PFSK-1 (cell line): ENCODE data around the gene TRPM3.

ENCODE experiments used
- FOXP2 ChIP-seq: optimal IDR thresholded peaks from 2 replicates; pipeline ENCODE3; 2011; ENCODE audit warnings: borderline replicate concordance, control low read depth, inconsistent platforms; ENCODE audit not compliant: insufficient read depth; ENCODE audit errors: extremely low read length, extremely low read depth
- POLR2AphosphoS5 ChIP-seq: IDR thresholded peaks from 2 replicates; pipeline ENCODE4 v1.6.1; 2012; ENCODE audit warnings: low read depth, mild to moderate bottlenecking, control low read depth, low read length, moderate library complexity
- REST ChIP-seq, 2 experiments: IDR thresholded peaks; 2 replicates each; pipeline versions ENCODE4 v1.6.1 to v1.8.0; 2011 to 2012; ENCODE audit warnings: low read depth in 2 of 2, low read length in 2 of 2, control low read depth in 1 of 2, inconsistent platforms in 1 of 2, mild to moderate bottlenecking in 1 of 2, moderate library complexity in 1 of 2; ENCODE audit not compliant: insufficient read depth in 1 of 2
- SIN3A ChIP-seq: IDR thresholded peaks from 2 replicates; pipeline ENCODE4 v1.6.1; 2012; ENCODE audit warnings: mild to moderate bottlenecking, low read length, moderate library complexity, borderline replicate concordance; ENCODE audit not compliant: insufficient read depth
- TAF1 ChIP-seq: IDR thresholded peaks from 2 replicates; pipeline ENCODE4 v1.6.1; 2012; ENCODE audit warnings: low read length, control low read depth, borderline replicate concordance; ENCODE audit not compliant: insufficient read depth

Gene TRPM3

GRCh38 chr9:71120501-71121247 lies 747 bp downstream of the TRPM3 start:
- TF ChIP-seq FOXP2 = no peak
- no peak for TF ChIP-seq TAF1
- no peak for TF ChIP-seq SIN3A
- TF ChIP-seq REST (IDR thresholded peaks at IDR 0.05; ENCODE audit: insufficient read depth in 1 of 2, low read depth in 2 of 2, low read length in 2 of 2) = no peak
- no peak for TF ChIP-seq POLR2AphosphoS5

GRCh38 chr9:71119746-71120145 lies 1.7 kb downstream of the TRPM3 start:
- TF ChIP-seq REST (IDR thresholded peaks at IDR 0.05; ENCODE audit: insufficient read depth in 1 of 2, low read depth in 2 of 2, low read length in 2 of 2) = no peak
- TF ChIP-seq POLR2AphosphoS5 = no peak
- TF ChIP-seq TAF1 = no peak
- no peak for TF ChIP-seq FOXP2
- TF ChIP-seq SIN3A = no peak

GRCh38 chr9:71118324-71118723 lies 3.1 kb downstream of the TRPM3 start:
- TF ChIP-seq POLR2AphosphoS5 (no peak), REST (IDR thresholded peaks at IDR 0.05; ENCODE audit: insufficient read depth in 1 of 2, low read depth in 2 of 2, low read length in 2 of 2) (no peak), FOXP2 (no peak), TAF1 (no peak), SIN3A (no peak)

GRCh38 chr9:71115448-71115975 lies 5.9 kb downstream of the TRPM3 start:
- no peak for TF ChIP-seq REST (IDR thresholded peaks at IDR 0.05; ENCODE audit: insufficient read depth in 1 of 2, low read depth in 2 of 2, low read length in 2 of 2)
- TF ChIP-seq SIN3A = no peak
- no peak for TF ChIP-seq POLR2AphosphoS5
- no peak for TF ChIP-seq FOXP2
- no peak for TF ChIP-seq TAF1

GRCh38 chr9:71112866-71113265 lies 8.6 kb downstream of the TRPM3 start:
- no peak for TF ChIP-seq FOXP2
- no peak for TF ChIP-seq SIN3A
- TF ChIP-seq TAF1 = no peak
- no peak for TF ChIP-seq REST (IDR thresholded peaks at IDR 0.05; ENCODE audit: insufficient read depth in 1 of 2, low read depth in 2 of 2, low read length in 2 of 2)
- no peak for TF ChIP-seq POLR2AphosphoS5
